AG08395 (cell line): ENCODE results near the gene ENTR1.
A peak's percentile ranks its signal among the peaks of the same experiment; 100 is the strongest.

Source experiments
- DNase-seq: peaks from one replicate; pipeline ENCODE4 v3.0.0; 2012; ENCODE audit warnings: mixed read lengths, low spot score

Gene ENTR1

DNA sequence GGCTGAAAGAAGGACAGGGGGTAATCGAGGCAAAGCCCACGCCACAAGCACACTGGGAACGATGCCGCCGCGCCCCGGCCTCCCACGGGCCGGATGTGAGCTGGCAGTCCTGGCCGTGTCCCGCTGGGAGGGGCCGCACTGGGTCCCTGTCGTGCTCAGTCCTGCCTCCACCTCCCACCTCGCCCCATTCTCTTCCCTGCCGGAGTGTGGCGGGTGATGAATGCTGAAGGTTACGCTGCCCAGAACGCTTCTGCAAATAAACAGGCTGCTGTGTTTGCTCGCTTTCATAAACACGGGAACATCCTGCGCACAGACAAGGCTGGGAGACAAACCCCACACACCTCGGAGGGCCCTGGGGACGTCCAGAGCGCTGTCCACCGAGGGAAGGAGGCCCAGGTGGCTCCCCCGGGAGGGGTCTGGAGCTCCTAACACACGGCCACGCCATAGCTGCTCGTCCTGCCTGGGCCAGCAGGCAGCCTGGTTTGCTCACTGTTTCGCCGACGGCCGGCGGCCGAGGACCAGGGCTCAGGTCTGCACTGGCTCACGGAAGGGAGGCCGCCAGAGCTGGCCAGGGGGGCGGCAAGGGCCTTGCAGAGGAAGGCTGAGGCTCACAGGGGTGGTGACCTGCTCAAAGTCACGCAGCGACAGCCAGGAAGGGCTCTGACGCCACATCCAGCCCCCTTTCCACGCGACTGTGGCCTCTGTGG is 49.2 kb downstream of the ENTR1 start:
- peak; percentile 56 for DNase-seq

DNA sequence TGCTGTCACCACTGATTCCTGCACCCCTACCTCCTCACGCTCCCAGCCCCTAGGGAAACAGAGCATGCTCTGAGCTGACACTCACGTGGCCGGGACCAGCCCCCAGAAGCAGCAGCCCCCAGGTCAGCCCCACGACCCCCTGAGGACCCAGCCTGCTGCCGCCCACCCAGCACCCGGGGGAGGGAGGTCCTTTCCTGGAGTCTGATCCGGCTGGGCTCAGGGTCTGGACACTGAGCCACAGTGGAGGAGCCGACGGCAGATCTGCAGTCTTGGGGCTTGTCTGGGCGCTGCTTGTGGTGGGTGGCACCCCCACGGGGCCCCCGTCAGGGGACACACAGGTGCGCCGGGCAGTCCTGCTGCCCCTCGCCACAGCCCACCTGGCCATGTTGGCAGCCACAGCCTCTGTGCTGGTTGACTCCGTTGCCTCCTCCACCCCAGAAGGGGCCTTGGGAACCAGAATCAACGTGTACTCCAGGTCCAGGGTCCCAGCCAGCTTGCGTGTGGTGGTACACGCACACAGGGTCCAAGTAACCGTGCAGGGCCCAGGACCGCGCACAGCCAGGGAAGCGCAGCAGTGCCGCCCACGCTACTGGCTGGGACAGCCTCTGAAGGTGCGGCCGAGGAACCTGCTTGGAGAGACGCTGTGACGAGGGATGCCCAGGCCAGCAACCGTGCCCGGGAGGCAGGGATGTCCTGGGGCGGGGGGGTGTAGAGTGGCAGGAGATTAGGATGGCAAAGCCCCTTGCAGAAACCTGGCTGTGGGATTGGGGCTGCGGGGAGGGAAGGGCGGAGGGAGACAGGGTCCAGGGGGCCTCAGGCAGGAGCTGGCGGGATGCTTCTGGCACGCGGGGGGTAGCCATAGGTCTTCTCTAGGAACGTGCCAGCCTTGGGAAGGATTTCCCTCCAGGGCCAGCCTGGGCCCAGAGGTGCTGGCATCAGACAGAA is 50.4 kb downstream of the ENTR1 start:
- no peak for DNase-seq

- DNase-seq = no peak
Measured at GRCh38 chr9:136358888-136359287, 51.5 kb downstream of the ENTR1 start.

GRCh38 chr9:136358016-136358415 is 52.4 kb downstream of the ENTR1 start:
- no peak for DNase-seq

- DNase-seq = no peak
Measured at GRCh38 chr9:136357202-136357725, 53.1 kb downstream of the ENTR1 start.

DNA sequence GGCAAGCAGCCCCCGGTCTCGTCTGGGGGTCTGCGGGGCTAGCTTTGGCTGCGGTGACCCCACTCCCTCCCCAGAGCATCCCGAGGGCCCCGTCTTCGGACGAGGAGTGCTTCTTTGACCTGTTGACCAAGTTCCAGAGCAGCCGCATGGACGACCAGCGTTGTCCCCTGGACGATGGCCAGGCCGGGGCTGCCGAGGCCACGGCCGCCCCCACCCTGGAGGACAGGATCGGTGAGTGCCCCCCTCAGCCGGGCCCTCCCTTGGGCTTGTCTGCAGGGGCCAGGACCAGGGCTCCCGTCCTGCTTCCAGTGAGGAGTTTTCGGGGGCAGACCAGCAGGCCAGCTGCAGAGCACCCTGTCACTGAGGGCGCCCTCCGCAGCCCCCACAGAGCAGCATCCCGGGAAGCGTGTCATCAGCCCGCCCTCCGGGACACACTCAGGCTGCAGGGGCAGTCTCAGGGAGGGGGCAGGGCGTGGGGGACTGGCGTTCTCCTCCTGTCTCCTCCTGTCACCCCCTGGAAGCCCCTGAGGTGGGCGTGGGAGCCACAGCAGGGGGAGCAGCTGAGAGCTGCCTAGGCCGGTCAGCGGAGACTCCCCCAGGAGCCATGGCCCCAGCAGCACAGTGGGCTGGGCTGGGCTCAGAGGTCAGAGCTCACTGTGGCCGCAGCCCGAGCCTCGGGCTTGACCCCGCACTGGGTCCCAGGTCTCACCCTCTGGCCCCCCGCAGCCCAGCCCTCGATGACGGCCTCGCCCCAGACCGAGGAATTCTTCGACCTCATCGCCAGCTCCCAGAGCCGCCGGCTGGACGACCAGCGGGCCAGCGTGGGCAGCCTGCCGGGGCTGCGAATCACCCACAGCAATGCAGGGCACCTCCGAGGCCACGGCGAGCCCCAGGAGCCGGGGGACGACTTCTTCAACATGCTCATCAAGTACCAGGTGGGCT is 54.5 kb downstream of the ENTR1 start:
- DNase-seq = no peak

GRCh38 chr9:136354592-136355085 is 55.8 kb downstream of the ENTR1 start:
- DNase-seq = peak; percentile 49

- DNase-seq = no peak
Measured at GRCh38 chr9:136353757-136354488, 56.5 kb downstream of the ENTR1 start.

GRCh38 chr9:136353088-136353487 is 57.3 kb downstream of the ENTR1 start:
- no peak for DNase-seq

- no peak for DNase-seq
Measured at GRCh38 chr9:136352682-136353081, 57.7 kb downstream of the ENTR1 start.
